H9 (cell line): ENCODE data around the gene NOS3. TPM values are rescaled to one million over a fixed set of nuclear protein-coding genes. Genes with fewer than 3 reads are reported as not detected.
"Not testable (repeated sequence)": the region's sequence is repeated elsewhere in the genome, so short reads cannot be mapped to it uniquely, and the experiment has no call there.

Source experiments
- DNase-seq: peaks from one replicate; pipeline ENCODE4 v3.0.0-alpha.2; 2017
- H2AFZ ChIP-seq: one replicate; pipeline ENCODE4 v1.6.1; 2013; ENCODE audit warnings: mild to moderate bottlenecking, low read length, control low read depth, moderate library complexity
- H2AK5ac ChIP-seq: 2 replicates; pipeline ENCODE4 v1.6.1; 2013; ENCODE audit warnings: low read length, control low read depth, mixed read lengths; ENCODE audit not compliant: insufficient read length
- H2BK120ac ChIP-seq: one replicate; pipeline ENCODE4 v1.6.1; 2013; ENCODE audit warnings: low read depth, mild to moderate bottlenecking, low read length, control low read depth, inconsistent platforms; ENCODE audit not compliant: poor library complexity, severe bottlenecking
- H2BK12ac ChIP-seq: 2 replicates; pipeline ENCODE4 v1.6.1; 2013; ENCODE audit warnings: low read length, control low read depth, mixed read lengths, low read depth; ENCODE audit not compliant: insufficient read length
- H2BK15ac ChIP-seq: 2 replicates; pipeline ENCODE4 v1.6.1; 2013; ENCODE audit warnings: low read depth, low read length, control low read depth
- H2BK20ac ChIP-seq: one replicate; pipeline ENCODE4 v1.6.1; 2013; ENCODE audit warnings: low read depth, mild to moderate bottlenecking, low read length, control low read depth, inconsistent platforms; ENCODE audit not compliant: poor library complexity, severe bottlenecking
- H2BK5ac ChIP-seq: 2 replicates; pipeline ENCODE4 v1.6.1; 2013; ENCODE audit warnings: low read length, control low read depth, mixed read lengths; ENCODE audit not compliant: insufficient read length
- H3K14ac ChIP-seq: 2 replicates; pipeline ENCODE4 v1.6.1; 2013; ENCODE audit warnings: low read length, control low read depth; ENCODE audit not compliant: insufficient read depth
- H3K18ac ChIP-seq: 2 replicates; pipeline ENCODE4 v1.6.1; 2013; ENCODE audit warnings: low read depth, mild to moderate bottlenecking, mixed read lengths, low read length, control low read depth; ENCODE audit not compliant: insufficient read length
- H3K23ac ChIP-seq: 2 replicates; pipeline ENCODE4 v1.6.1; 2013; ENCODE audit warnings: low read length, control low read depth, mixed read lengths, low read depth; ENCODE audit not compliant: insufficient read length
- H3K23me2 ChIP-seq: 2 replicates; pipeline ENCODE4 v1.6.1; 2013; ENCODE audit warnings: low read depth, mild to moderate bottlenecking, mixed read lengths, low read length, control low read depth; ENCODE audit not compliant: insufficient read length, poor library complexity, severe bottlenecking
- H3K27ac ChIP-seq: 2 replicates; pipeline ENCODE4 v1.5.1; 2013; ENCODE audit warnings: low read length, control low read depth, mixed read lengths, low read depth; ENCODE audit not compliant: insufficient read length
- H3K27me3 ChIP-seq: 2 replicates; pipeline ENCODE4 v1.6.1; 2013; ENCODE audit warnings: low read length, control low read depth, inconsistent platforms; ENCODE audit not compliant: insufficient read depth
- H3K4ac ChIP-seq: 2 replicates; pipeline ENCODE4 v1.6.1; 2013; ENCODE audit warnings: low read depth, mild to moderate bottlenecking, control low read depth, inconsistent platforms, low read length, moderate library complexity
- H3K4me1 ChIP-seq: 2 replicates; pipeline ENCODE4 v1.6.1; 2013; ENCODE audit warnings: low read length, control low read depth, inconsistent platforms; ENCODE audit not compliant: insufficient read depth
- H3K4me2 ChIP-seq: 2 replicates; pipeline ENCODE4 v1.6.1; 2013; ENCODE audit warnings: low read length, control low read depth, mixed read lengths; ENCODE audit not compliant: insufficient read length, insufficient read depth
- H3K56ac ChIP-seq: 2 replicates; pipeline ENCODE4 v1.6.1; 2013; ENCODE audit warnings: low read depth, mild to moderate bottlenecking, mixed read lengths, low read length, control low read depth; ENCODE audit not compliant: insufficient read length
- H3K79me1 ChIP-seq: 2 replicates; pipeline ENCODE4 v1.6.1; 2013; ENCODE audit warnings: low read depth, mild to moderate bottlenecking, moderate library complexity, low read length, control low read depth, inconsistent platforms; ENCODE audit not compliant: insufficient read depth, poor library complexity, severe bottlenecking
- H3K79me2 ChIP-seq: 2 replicates; pipeline ENCODE4 v1.6.1; 2013; ENCODE audit warnings: low read length, control low read depth, inconsistent platforms; ENCODE audit not compliant: insufficient read depth
- H3K9ac ChIP-seq: 2 replicates; pipeline ENCODE4 v1.6.1; 2013; ENCODE audit warnings: low read length, control low read depth, mixed read lengths; ENCODE audit not compliant: insufficient read length; ENCODE audit errors: extremely low read depth
- H3K9me3 ChIP-seq: one replicate; pipeline ENCODE4 v1.6.1; 2013; ENCODE audit warnings: low read depth, low read length, inconsistent platforms; ENCODE audit not compliant: control insufficient read depth
- H3T11ph ChIP-seq: one replicate; pipeline ENCODE4 v1.6.1; 2013; ENCODE audit warnings: mild to moderate bottlenecking, low read length, control low read depth, inconsistent platforms
- H4K20me1 ChIP-seq: one replicate; pipeline ENCODE4 v1.6.1; 2013; ENCODE audit not compliant: control insufficient read depth, insufficient read length, insufficient read depth
- H4K5ac ChIP-seq: 2 replicates; pipeline ENCODE4 v1.6.1; 2013; ENCODE audit warnings: low read depth, mild to moderate bottlenecking, mixed read lengths, low read length, control low read depth; ENCODE audit not compliant: insufficient read length
- H4K8ac ChIP-seq: replicated peaks from 2 replicates; pipeline ENCODE4 v1.6.1; 2013; ENCODE audit warnings: low read length, control low read depth, mixed read lengths, low read depth; ENCODE audit not compliant: insufficient read length
- H4K91ac ChIP-seq: 2 replicates; pipeline ENCODE4 v1.6.1; 2013; ENCODE audit warnings: low read depth, mild to moderate bottlenecking, moderate library complexity, mixed read lengths, low read length, control low read depth; ENCODE audit not compliant: insufficient read length
- H3K27ac Mint-ChIP-seq, 3 experiments: 2 replicates in 2 of 3; 3 replicates in 1 of 3; pipeline ENCODE4 v1.8.0; 2020 to 2021; ENCODE audit warnings: mixed read lengths in 3 of 3, mild to moderate bottlenecking in 1 of 3, moderate library complexity in 1 of 3
- H3K27me3 Mint-ChIP-seq: 2 replicates; pipeline ENCODE4 v1.8.0; 2021; ENCODE audit warnings: low read depth, mild to moderate bottlenecking, moderate library complexity, mixed read lengths
- H3K36me3 Mint-ChIP-seq, 3 experiments: 2 replicates in 2 of 3; 3 replicates in 1 of 3; pipeline ENCODE4 v1.8.0; 2020 to 2021; ENCODE audit warnings: low read depth in 3 of 3, mixed read lengths in 3 of 3; ENCODE audit not compliant: insufficient read depth in 1 of 3
- H3K4me1 Mint-ChIP-seq, 2 experiments: 2 replicates each; pipeline ENCODE4 v1.8.0; 2020; ENCODE audit warnings: mixed read lengths in 2 of 2
- H3K4me3 Mint-ChIP-seq, 2 experiments: 2 replicates in 1 of 2; 3 replicates in 1 of 2; pipeline ENCODE4 v1.8.0; 2020 to 2021; ENCODE audit warnings: mild to moderate bottlenecking in 2 of 2, mixed read lengths in 2 of 2, moderate library complexity in 1 of 2
- H3K9me3 Mint-ChIP-seq, 2 experiments: 2 replicates in 1 of 2; 3 replicates in 1 of 2; pipeline ENCODE4 v1.8.0; 2020; ENCODE audit warnings: mild to moderate bottlenecking in 2 of 2, mixed read lengths in 2 of 2, moderate library complexity in 1 of 2
- WGBS: extraction: QIAGEN DNeasy Blood & Tissue Kit; methylation state at CpG from one replicate; pipeline ENCODE4 v1.1.7; 2013; ENCODE audit warnings: missing lambda C conversion rate, low lambda C conversion rate, mixed read lengths; ENCODE audit not compliant: insufficient read length; ENCODE audit errors: extremely low coverage; 5-methylcytosine and 5-hydroxymethylcytosine counted together
- total RNA-seq: library from RNA; stranded (reverse); gene quantifications from 2 replicates; pipeline ENCODE4 v1.2.1, GENCODE V29; 2021

NOS3 gene
- total RNA-seq, 1 experiment from 2014 or later: 4.5 TPM

DNA sequence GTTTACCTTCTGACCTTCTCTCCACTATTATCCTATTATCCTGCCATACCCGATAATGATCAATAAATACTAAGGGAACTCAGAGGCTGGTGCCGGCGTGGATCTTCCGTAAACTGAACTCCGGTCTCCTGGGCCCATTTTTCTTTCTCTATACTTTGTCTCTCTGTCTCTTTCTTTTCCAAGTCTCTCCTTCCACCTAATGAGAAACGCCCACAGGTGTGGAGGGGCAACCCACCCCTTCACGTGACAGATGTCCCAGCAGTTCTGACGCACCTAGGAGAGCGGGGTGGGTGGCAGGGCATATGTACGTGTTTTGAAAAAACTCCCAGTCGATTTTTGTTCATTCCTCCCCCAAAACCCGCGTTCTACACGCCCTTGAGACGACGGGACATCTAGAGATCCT, 36.9 kb downstream of the NOS3 start:
- not testable (repeated sequence) for H4K8ac ChIP-seq, H2BK15ac ChIP-seq, H3K23me2 ChIP-seq, H4K5ac ChIP-seq, H3K27me3 ChIP-seq, H3K9me3 ChIP-seq, H2BK20ac ChIP-seq, H3K14ac ChIP-seq, DNase-seq, H3T11ph ChIP-seq, H3K56ac ChIP-seq, H3K36me3 Mint-ChIP-seq, H2AK5ac ChIP-seq, H3K9me3 Mint-ChIP-seq, H4K20me1 ChIP-seq, H3K27ac ChIP-seq, H3K79me1 ChIP-seq, H2BK120ac ChIP-seq, H3K23ac ChIP-seq, H4K91ac ChIP-seq, H2BK12ac ChIP-seq, H2AFZ ChIP-seq, H3K4me1 ChIP-seq, H2BK5ac ChIP-seq, H3K4ac ChIP-seq, H3K79me2 ChIP-seq, H3K9ac ChIP-seq
- Histone ChIP-seq H3K4me2 (peak overlapping the region; percentile 59), H3K18ac (peak overlapping the region; percentile 16)
- Mint-ChIP-seq H3K4me3 (peak overlapping the region; percentile 87 to 90), H3K27me3 (peaks cover 31% of the 10 kb centered on the region), H3K27ac (peak overlapping the region; percentile 82 to 98 (median 96); a peak in 5 of 7 replicates), H3K4me1 (peaks cover 22 to 34% of the 10 kb centered on the region in 2 experiments)
- no CpG with 5 or more reads among the region's 16 CpGs for WGBS
